Lower leg skin (tissue), 3 donors: ENCODE results near the gene KIDINS220.

ENCODE experiments used
- CTCF ChIP-seq, 3 donors: fragments of 450-650 bp; IDR thresholded peaks; one replicate each; pipeline ENCODE4 v1.5.1; 2016; ENCODE audit warnings: antibody characterized with exemption in 3 of 3, mild to moderate bottlenecking in 3 of 3, moderate library complexity in 2 of 3
- POLR2A ChIP-seq, 2 donors: fragments of 450-650 bp; IDR thresholded peaks; one replicate each; pipeline ENCODE4 v1.6.1; 2016 to 2017; ENCODE audit warnings: antibody characterized with exemption in 2 of 2, mild to moderate bottlenecking in 1 of 2, moderate library complexity in 1 of 2

DNA sequence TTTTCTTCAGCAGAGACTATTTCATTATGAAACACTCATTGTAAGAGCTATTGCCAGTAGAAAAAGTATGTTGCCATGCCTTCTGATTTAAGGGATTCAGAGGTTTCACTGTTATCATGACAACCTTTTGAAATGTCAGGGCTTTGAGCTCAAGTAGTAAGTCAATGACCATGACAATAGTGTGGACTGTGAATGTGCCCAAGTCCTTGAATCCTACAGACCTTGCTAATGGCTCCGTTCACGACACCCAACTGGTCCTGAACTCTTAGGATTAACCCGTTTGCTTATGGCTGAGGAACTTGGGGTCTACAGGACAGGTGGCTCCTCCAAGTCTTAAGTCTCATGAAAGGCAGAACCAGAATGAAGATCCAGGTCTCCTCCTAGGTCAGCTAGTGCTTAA lies 17.6 kb upstream of the KIDINS220 start:
- no peak for TF ChIP-seq CTCF (IDR thresholded peaks at IDR 0.05)
- no peak for TF ChIP-seq POLR2A (IDR thresholded peaks at IDR 0.05)
